HG02763 (cell line): Measurements from ENCODE around the gene COL23A1.

Experiments
- ATAC-seq: cut with Tn5 transposase; IDR thresholded peaks from one replicate; pipeline ENCODE4 v1.9.1; 2021; ENCODE audit warnings: mild to moderate bottlenecking, moderate library complexity; ENCODE audit not compliant: unreplicated experiment

The COL23A1 gene

DNA sequence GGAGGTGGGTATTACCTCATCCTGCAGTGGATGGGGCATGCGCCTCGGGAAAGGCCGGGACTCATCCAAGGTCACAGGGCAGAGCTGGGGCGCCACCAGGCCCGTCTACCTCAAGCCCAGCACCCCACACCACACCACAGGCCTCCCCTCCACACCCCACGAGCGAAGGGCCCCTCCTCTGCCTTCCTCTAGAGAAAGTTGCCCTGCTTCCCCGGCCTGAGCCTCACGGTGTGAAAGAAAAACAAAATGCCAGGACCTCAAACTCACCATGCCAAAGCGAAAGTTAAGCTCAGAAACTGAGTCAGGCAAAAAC is 161.1 kb downstream of the COL23A1 start:
- ATAC-seq: no peak

DNA sequence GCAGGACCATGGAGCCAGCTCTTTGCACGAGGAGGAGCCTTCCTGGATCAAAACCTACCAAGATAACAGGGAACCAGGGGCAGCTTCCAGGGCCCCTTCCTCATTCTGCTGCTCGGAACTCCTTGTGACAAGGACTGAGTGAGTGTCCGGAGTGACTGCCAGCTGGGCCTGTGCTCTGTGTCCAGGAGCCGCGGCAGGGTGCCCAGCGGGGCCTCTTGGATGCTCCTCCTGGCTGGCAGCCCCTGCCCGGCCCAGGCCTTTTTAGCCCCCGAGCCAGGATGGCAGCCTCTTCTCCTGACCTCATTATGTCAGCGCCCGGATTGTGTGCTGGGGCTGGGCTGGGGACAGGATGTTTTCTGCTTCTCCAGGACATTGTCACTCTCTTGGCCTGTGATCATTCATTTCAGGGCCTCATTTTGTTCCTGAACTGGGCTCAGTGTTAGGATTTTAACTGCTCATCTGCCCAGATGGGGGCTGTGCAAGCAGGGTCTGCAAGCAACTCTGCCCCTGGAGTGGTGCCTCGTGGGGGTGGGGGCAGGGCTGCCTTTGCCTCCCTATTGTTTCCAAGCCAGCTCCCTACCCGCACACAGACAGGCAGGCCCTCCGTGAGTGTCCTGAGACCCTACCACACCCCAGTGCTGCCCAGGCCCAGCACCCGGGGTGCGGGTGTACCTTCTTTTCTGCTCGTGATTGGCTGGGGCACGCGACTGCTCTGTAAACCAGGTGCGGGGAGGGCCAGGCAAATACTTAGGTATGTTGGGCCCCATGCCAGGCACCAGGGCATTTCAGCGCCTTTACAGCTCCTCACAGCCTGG is 161.6 kb downstream of the COL23A1 start:
- no peak for ATAC-seq

DNA sequence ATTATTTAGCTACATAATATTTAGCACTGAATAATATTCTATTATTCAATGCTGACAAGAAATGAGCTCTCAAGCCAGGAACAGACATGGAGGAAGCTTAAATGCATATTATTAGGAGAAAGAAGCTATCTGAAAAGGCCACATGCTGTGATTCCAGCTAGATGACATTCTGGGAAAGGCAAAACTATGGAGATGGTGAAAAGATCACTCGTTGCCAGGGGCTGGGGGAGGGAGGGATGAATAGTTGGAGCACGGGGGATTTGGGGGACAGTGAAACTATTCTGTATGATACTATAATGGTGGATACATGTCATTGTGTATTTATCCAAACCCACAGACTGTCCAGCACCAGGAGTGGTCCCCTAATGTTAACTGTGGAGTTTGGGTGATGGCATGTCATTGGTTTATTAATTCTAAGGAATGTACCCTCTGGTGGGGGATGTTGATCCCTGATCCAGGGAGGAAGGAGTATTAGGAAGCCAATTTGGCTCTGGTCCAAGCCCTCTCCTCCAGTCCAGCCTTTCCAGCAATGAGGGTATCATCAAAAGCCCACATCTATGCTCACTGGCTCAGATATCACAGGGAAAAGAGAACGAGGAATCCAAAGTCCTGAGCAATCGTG is 162.5 kb downstream of the COL23A1 start:
- no peak for ATAC-seq

GRCh38 chr5:178426326-178427130 is 163.7 kb downstream of the COL23A1 start:
- no peak for ATAC-seq

- ATAC-seq: no peak
Measured at GRCh38 chr5:178425621-178426068, 164.5 kb downstream of the COL23A1 start.

- ATAC-seq: no peak
Measured at GRCh38 chr5:178424810-178425177, 165.4 kb downstream of the COL23A1 start.

GRCh38 chr5:178423901-178424809 is 166.0 kb downstream of the COL23A1 start:
- no peak for ATAC-seq

GRCh38 chr5:178423431-178423830 is 166.8 kb downstream of the COL23A1 start:
- ATAC-seq: no peak

DNA sequence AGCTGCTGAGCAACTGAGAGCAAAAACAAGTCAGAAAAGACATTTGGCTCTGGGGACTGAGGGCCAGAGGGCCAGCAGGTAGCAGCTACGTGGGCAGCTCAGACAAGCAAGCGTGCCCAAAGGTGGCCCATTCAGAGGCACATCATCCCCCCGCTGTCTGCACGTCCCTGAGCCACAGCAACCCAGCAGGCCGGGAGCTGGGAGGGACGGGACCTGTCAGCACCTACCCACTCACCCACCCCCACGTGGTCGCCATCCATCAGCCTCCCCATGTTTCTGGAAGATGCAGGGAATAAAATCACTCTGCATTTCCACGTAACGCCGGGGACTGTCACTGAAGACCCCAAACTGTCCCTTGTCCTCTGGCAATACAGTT is 167.8 kb downstream of the COL23A1 start:
- ATAC-seq: no peak

- no peak for ATAC-seq
Measured at GRCh38 chr5:178421699-178422399, 168.3 kb downstream of the COL23A1 start.

GRCh38 chr5:178421128-178421527 is 169.1 kb downstream of the COL23A1 start:
- ATAC-seq: no peak

GRCh38 chr5:178420354-178420781 is 169.8 kb downstream of the COL23A1 start:
- ATAC-seq: no peak

- ATAC-seq: no peak
Measured at GRCh38 chr5:178419651-178420050, 170.5 kb downstream of the COL23A1 start.

GRCh38 chr5:178419196-178419595 is 171.0 kb downstream of the COL23A1 start:
- ATAC-seq: no peak

DNA sequence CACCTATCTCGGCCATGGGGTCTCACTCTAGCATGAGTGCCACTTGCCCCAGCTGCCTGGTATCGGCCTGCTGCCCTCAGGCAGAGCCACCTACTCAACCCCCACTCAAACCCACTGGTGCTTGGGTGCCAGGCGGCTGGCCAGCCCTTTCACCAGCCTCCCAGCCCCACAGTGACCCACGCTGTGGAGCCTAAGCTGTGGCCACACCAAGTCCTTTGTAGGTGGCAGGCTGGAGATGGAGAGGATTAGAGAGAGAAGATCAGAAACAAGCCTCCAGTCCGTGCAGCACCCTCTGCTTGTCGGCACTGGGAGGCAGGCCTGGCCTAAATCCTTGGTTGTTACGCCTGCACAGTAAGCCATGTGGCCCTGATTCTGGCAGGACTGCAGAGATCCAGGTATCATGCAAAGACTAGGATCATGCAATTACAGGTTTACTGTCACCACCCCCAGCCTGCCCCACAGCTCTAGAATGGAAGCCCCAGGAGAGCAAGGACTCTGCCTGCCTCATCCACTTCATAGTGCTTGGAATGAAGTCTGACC is 171.7 kb downstream of the COL23A1 start:
- ATAC-seq: no peak

- no peak for ATAC-seq
Measured at GRCh38 chr5:178418031-178418430, 172.2 kb downstream of the COL23A1 start.

GRCh38 chr5:178417391-178417811 is 172.8 kb downstream of the COL23A1 start:
- ATAC-seq: no peak

GRCh38 chr5:178416919-178417318 is 173.3 kb downstream of the COL23A1 start:
- ATAC-seq: no peak

DNA sequence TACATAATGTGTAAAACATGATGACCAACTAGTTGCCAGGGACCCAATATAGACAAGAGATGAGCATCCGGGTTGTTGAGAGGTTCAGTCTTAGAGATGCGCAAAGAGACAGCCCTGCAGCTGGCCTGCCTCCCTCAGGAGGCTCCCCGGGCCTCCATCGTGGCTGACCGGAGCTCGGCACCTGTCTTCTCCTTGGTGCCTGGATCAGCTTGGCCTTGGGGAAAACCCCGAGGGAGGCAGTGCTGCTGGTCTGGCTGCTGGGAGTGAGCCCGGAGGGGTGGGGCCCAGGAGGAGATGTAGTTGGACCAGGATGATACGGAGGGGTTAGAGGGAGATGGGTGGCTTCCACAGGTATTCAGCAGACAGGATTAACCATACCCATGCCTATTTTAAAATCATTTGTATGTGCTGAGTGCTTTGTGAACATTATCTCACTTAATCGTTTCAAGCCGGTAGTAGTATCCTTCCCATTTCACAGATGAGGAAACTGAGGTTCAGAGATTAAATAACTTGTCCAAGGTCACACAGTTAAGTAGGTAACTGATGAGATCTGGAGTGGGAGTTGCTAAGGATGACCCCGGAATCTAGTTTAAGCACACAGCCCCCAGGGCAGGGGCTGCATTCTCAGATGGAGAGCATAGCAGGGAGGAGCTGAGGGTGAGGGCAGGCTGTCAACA is 173.8 kb downstream of the COL23A1 start:
- no peak for ATAC-seq
